HEK293 (cell line): ENCODE data around the gene PHACTR3.

Experiments used
- CTCF ChIA-PET: fragments of 350-600 bp; formaldehyde crosslinking; extraction: SDS; loops from one replicate; lab custom pipeline; 2021; ENCODE audit warnings: antibody characterized with exemption; lab: Yijun Ruan, JAX
- POLR2A ChIA-PET: fragments of 300-600 bp; formaldehyde crosslinking; extraction: SDS; loops from one replicate; lab custom pipeline; 2020; ENCODE audit warnings: antibody characterized with exemption, inconsistent platforms; lab: Yijun Ruan, JAX
- H3K27ac ChIP-seq: fragments of 200-500 bp; sonication (Bioruptor generic); 2 replicates; pipeline ENCODE4 v1.5.1; 2014; ENCODE audit warnings: low read depth, low read length, control low read depth, inconsistent platforms; ENCODE audit errors: extremely low read depth
- H3K36me3 ChIP-seq, 2 experiments: fragments of 200-500 bp in 1 of 2; sonication (Bioruptor generic) in 1 of 2; 1 replicate in 1 of 2; 2 replicates in 1 of 2; pipeline ENCODE4 v1.5.1; 2014 to 2017; ENCODE audit warnings: inconsistent platforms in 2 of 2, low read length in 2 of 2; ENCODE audit not compliant: control insufficient read depth in 2 of 2, insufficient read depth in 1 of 2
- H3K4me1 ChIP-seq: fragments of 200-500 bp; sonication (Bioruptor generic); 2 replicates; pipeline ENCODE4 v1.5.1; 2014; ENCODE audit warnings: mild to moderate bottlenecking, low read length, inconsistent platforms; ENCODE audit not compliant: control insufficient read depth, insufficient read depth
- H3K4me3 ChIP-seq: 2 replicates; pipeline ENCODE4 v1.5.1; 2011; ENCODE audit warnings: low read depth, mild to moderate bottlenecking, control low read depth, low read length, moderate library complexity
- H3K9me3 ChIP-seq: fragments of 200-500 bp; sonication (Bioruptor generic); 2 replicates; pipeline ENCODE4 v1.5.1; 2014; ENCODE audit warnings: low read depth, low read length, inconsistent platforms; ENCODE audit not compliant: control insufficient read depth, insufficient read depth
- BCL11A ChIP-seq: fragments of 450-650 bp; formaldehyde crosslinking; IDR thresholded peaks from 2 replicates; pipeline ENCODE4 v1.5.1; 2016; ENCODE audit warnings: low read depth, missing biosample characterization, missing genetic modification characterization
- GLIS1 ChIP-seq: fragments of 450-650 bp; formaldehyde crosslinking; IDR thresholded peaks from 2 replicates; pipeline ENCODE4 v1.5.1; 2016; ENCODE audit warnings: missing biosample characterization, missing genetic modification characterization
- KLF10 ChIP-seq: fragments of 450-650 bp; IDR thresholded peaks from 2 replicates; pipeline ENCODE4 v1.5.1; 2018; ENCODE audit warnings: missing biosample characterization, mild to moderate bottlenecking, missing genetic modification characterization
- MZF1 ChIP-seq: fragments of 450-650 bp; formaldehyde crosslinking; IDR thresholded peaks from 2 replicates; pipeline ENCODE4 v1.5.1; 2017; ENCODE audit warnings: missing biosample characterization, missing genetic modification characterization, borderline replicate concordance
- SP7 ChIP-seq: fragments of 450-650 bp; formaldehyde crosslinking; IDR thresholded peaks from 2 replicates; pipeline ENCODE4 v1.5.1; 2016; ENCODE audit warnings: missing biosample characterization, missing genetic modification characterization
- ZBTB1 ChIP-seq: fragments of 450-650 bp; formaldehyde crosslinking; IDR thresholded peaks from 2 replicates; pipeline ENCODE4 v1.5.1; 2016; ENCODE audit warnings: missing biosample characterization, missing genetic modification characterization
- ZNF132 ChIP-seq: fragments of 450-650 bp; formaldehyde crosslinking; IDR thresholded peaks from 2 replicates; pipeline ENCODE4 v1.5.1; 2017; ENCODE audit warnings: missing biosample characterization, missing genetic modification characterization, borderline replicate concordance
- ZNF174 ChIP-seq: fragments of 450-650 bp; formaldehyde crosslinking; IDR thresholded peaks from 2 replicates; pipeline ENCODE4 v1.5.0; 2017; ENCODE audit warnings: missing biosample characterization, mild to moderate bottlenecking, missing genetic modification characterization
- ZNF239 ChIP-seq: fragments of 450-650 bp; formaldehyde crosslinking; IDR thresholded peaks from 2 replicates; pipeline ENCODE4 v1.5.1; 2016; ENCODE audit warnings: missing biosample characterization, missing genetic modification characterization
- ZNF404 ChIP-seq: fragments of 450-650 bp; formaldehyde crosslinking; IDR thresholded peaks from 2 replicates; pipeline ENCODE4 v1.5.1; 2017; ENCODE audit warnings: missing biosample characterization, missing genetic modification characterization
- ZNF501 ChIP-seq: fragments of 450-650 bp; formaldehyde crosslinking; IDR thresholded peaks from 2 replicates; pipeline ENCODE4 v1.5.1; 2016; ENCODE audit warnings: missing biosample characterization, missing genetic modification characterization
- ZNF521 ChIP-seq: fragments of 450-650 bp; formaldehyde crosslinking; IDR thresholded peaks from 2 replicates; pipeline ENCODE4 v1.5.1; 2017; ENCODE audit warnings: missing biosample characterization, mild to moderate bottlenecking, missing genetic modification characterization
- ZNF561 ChIP-seq: fragments of 450-650 bp; IDR thresholded peaks from 2 replicates; pipeline ENCODE4 v1.5.1; 2018; ENCODE audit warnings: missing biosample characterization, missing genetic modification characterization, borderline replicate concordance
- ZNF600 ChIP-seq: fragments of 450-650 bp; formaldehyde crosslinking; IDR thresholded peaks from 2 replicates; pipeline ENCODE4 v1.5.1; 2016; ENCODE audit warnings: missing biosample characterization, missing genetic modification characterization
- ZNF624 ChIP-seq: fragments of 450-650 bp; formaldehyde crosslinking; IDR thresholded peaks from 2 replicates; pipeline ENCODE4 v1.5.1; 2017; ENCODE audit warnings: missing biosample characterization, missing genetic modification characterization
- ZNF701 ChIP-seq: fragments of 450-650 bp; formaldehyde crosslinking; IDR thresholded peaks from 2 replicates; pipeline ENCODE4 v1.5.1; 2016; ENCODE audit warnings: missing biosample characterization, missing genetic modification characterization
- TF ChIP-seq, protein P1 (sequence below): fragments of 450-650 bp; formaldehyde crosslinking; IDR thresholded peaks from 2 replicates; pipeline ENCODE4 v1.5.1; 2016; ENCODE audit warnings: missing biosample characterization, missing genetic modification characterization
- TF ChIP-seq, protein P2 (sequence below): fragments of 450-650 bp; formaldehyde crosslinking; IDR thresholded peaks from 2 replicates; pipeline ENCODE4 v1.5.1; 2016; ENCODE audit warnings: missing biosample characterization, missing genetic modification characterization
- TF ChIP-seq, protein P3 (sequence below): fragments of 450-650 bp; formaldehyde crosslinking; IDR thresholded peaks from 2 replicates; pipeline ENCODE4 v1.5.1; 2016; ENCODE audit warnings: missing biosample characterization, missing genetic modification characterization
- TF ChIP-seq, protein P4 (sequence below): fragments of 450-650 bp; formaldehyde crosslinking; IDR thresholded peaks from 2 replicates; pipeline ENCODE4 v1.5.1; 2016; ENCODE audit warnings: missing biosample characterization, missing genetic modification characterization
- TF ChIP-seq, protein P5 (sequence below): fragments of 450-650 bp; formaldehyde crosslinking; IDR thresholded peaks from 2 replicates; pipeline ENCODE4 v1.5.1; 2017; ENCODE audit warnings: missing biosample characterization, mild to moderate bottlenecking, missing genetic modification characterization, moderate library complexity

PHACTR3 gene

DNA sequence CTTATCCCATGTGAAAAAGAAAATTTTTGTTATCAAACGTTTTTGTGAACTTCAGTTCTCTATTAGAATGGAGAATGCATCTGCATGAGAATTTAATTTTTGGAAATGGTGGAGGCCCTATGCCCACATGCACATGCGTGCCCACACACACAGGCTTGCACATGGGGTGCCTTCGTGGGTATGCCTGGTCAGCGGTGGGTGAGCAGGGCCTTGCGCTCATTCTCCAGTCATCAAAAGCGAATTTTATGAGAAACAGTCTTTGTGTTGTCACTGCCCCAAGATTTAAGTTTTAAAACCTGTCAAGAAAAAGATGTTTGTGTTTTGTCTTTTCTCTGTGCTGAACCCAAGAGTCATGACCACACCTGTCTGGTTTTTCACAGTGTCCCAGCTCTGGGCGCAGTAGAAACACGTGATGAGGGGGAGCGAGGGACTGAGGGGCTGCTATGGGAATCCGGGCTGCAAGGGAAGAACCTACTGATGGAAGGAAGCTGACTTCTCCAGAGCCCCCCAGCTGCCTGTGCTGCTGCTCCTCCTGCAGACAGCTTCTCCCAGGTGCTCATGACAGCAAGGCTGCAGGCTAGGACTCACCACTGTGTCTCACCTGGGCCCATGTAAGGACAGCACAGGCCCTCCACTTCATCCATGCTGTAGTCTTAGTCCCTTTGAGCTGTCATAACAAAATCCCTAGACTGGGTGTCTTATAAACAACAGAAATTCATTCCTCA, 175.5 kb downstream of the PHACTR3 start:
- ChIA-PET POLR2A (interaction anchor here (1.0 kb wide), 1 partner anchor 160 kb away, joined by 3 read pairs; the partner anchor contains the start of genes FAM217B and PPP1R3D), CTCF (interaction anchor here (10.1 kb wide), 1 partner anchor 70 kb away, joined by 233 read pairs; no protein-coding TSS in a partner anchor)
- no peaks in the 10 kb centered on the region for H3K9me3 ChIP-seq
- TF ChIP-seq ZNF521 (tag by site-specific recombination) (no peak), KLF10 (tag by site-specific recombination) (no peak), ZBTB1 (no peak), ZNF561 (tag by site-specific recombination) (no peak), ZNF239 (no peak), ZNF600 (tag by site-specific recombination) (no peak), ZNF404 (tag by site-specific recombination) (no peak), MZF1 (tag by site-specific recombination) (no peak)
- TF ChIP-seq, protein P1, sequence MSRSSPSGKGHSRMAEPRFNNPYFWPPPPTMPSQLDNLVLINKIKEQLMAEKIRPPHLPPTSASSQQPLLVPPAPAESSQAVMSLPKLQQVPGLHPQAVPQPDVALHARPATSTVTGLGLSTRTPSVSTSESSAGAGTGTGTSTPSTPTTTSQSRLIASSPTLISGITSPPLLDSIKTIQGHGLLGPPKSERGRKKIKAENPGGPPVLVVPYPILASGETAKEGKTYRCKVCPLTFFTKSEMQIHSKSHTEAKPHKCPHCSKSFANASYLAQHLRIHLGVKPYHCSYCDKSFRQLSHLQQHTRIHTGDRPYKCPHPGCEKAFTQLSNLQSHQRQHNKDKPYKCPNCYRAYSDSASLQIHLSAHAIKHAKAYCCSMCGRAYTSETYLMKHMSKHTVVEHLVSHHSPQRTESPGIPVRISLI (tag by site-specific recombination), result no peak
- TF ChIP-seq, protein P2, sequence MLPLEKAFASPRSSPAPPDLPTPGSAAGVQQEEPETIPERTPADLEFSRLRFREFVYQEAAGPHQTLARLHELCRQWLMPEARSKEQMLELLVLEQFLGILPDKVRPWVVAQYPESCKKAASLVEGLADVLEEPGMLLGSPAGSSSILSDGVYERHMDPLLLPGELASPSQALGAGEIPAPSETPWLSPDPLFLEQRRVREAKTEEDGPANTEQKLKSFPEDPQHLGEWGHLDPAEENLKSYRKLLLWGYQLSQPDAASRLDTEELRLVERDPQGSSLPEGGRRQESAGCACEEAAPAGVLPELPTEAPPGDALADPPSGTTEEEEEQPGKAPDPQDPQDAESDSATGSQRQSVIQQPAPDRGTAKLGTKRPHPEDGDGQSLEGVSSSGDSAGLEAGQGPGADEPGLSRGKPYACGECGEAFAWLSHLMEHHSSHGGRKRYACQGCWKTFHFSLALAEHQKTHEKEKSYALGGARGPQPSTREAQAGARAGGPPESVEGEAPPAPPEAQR (tag by site-specific recombination), result no peak
- TF ChIP-seq, protein P3, sequence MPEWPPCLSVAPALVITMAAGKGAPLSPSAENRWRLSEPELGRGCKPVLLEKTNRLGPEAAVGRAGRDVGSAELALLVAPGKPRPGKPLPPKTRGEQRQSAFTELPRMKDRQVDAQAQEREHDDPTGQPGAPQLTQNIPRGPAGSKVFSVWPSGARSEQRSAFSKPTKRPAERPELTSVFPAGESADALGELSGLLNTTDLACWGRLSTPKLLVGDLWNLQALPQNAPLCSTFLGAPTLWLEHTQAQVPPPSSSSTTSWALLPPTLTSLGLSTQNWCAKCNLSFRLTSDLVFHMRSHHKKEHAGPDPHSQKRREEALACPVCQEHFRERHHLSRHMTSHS (tag by site-specific recombination), result no peak
- no peak overlapping the region for H3K4me3 ChIP-seq
- H3K36me3 ChIP-seq, result no peaks in the 10 kb centered on the region
- no peak overlapping the region for H3K27ac ChIP-seq
- no peaks in the 10 kb centered on the region for H3K4me1 ChIP-seq

DNA sequence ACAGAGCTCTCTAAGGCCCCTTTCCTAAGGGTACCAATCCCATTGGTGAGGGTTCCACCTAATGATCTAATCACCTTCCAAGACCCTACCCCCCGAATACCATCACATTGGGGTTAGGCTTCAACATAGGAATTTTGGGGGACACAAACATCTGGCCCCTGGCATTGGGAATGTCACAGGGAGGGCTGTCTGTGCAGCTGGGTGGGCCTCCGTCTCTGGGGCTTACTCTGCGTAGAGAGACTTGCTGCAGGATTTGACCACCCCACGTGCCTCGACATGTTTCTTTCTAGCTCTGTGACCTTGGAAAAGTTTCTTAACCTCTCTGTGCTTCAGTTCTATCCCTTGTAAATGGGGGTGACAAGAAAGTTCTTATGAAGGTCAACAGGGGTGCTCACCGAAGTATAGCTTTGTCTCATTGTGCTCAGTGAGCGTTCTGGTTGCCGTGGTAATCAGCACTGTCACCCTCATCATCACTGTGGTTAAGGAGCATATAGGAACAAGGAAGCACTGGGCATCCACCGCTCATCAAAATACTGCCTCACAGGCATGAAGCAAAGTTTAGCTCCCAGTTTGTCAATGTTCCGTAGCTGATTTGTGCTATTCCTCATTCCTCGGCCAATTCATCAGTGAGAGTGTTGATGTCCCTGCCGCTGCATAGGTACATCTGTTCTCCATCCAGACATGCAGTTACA, 176.3 kb downstream of the PHACTR3 start:
- no peaks in the 10 kb centered on the region for H3K36me3 ChIP-seq
- no peak for TF ChIP-seq SP7 (tag by site-specific recombination)
- TF ChIP-seq, all 188 proteins: peak for 0
- H3K27ac ChIP-seq, result no peak overlapping the region
- H3K4me3 ChIP-seq, result no peak overlapping the region
- H3K9me3 ChIP-seq, result no peaks in the 10 kb centered on the region
- POLR2A ChIA-PET, result interaction anchor here (1.0 kb wide), 1 partner anchor 160 kb away, joined by 3 read pairs; the partner anchor contains the start of genes FAM217B and PPP1R3D
- CTCF ChIA-PET, result interaction anchor here (0.7 to 10.1 kb wide), 3 partner anchors 69 to 210 kb away, joined by 4 to 233 read pairs (median 5); no protein-coding TSS in a partner anchor
- H3K4me1 ChIP-seq, result no peaks in the 10 kb centered on the region

DNA sequence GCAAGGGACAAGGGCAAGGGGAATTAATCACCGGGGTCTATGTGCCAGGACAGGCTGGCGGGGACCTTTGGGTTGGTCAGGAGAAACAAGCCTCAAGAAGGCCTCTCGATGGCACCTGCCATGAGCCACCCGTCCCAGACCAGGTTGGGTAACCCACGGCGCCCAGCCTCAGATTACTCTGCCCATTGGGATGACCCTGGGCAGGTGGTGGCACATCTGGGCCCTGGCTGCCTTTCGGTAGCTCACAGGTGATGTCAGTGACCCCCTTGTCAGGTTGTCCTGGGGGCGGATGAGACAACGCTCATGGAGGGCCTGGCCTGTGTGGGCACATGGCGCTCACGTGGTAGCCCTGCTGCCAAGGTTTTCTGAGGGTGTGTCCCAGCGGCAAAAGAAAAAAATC, 176.9 kb downstream of the PHACTR3 start:
- Histone ChIP-seq H3K27ac (no peak overlapping the region), H3K36me3 (no peaks in the 10 kb centered on the region), H3K9me3 (no peaks in the 10 kb centered on the region), H3K4me1 (no peaks in the 10 kb centered on the region), H3K4me3 (no peak overlapping the region)
- ChIA-PET CTCF (interaction anchor here (0.7 to 10.1 kb wide), 4 partner anchors 69 to 210 kb away, joined by 3 to 233 read pairs (median 4); partner anchors contain the start of gene SYCP2), POLR2A (no interaction called here)
- TF ChIP-seq ZNF132 (tag by site-specific recombination) (no peak), GLIS1 (no peak), ZNF701 (tag by site-specific recombination) (no peak), BCL11A (tag by site-specific recombination) (no peak), ZNF174 (tag by site-specific recombination) (no peak), ZNF501 (tag by site-specific recombination) (no peak), ZNF624 (no peak)
- TF ChIP-seq, protein P4, sequence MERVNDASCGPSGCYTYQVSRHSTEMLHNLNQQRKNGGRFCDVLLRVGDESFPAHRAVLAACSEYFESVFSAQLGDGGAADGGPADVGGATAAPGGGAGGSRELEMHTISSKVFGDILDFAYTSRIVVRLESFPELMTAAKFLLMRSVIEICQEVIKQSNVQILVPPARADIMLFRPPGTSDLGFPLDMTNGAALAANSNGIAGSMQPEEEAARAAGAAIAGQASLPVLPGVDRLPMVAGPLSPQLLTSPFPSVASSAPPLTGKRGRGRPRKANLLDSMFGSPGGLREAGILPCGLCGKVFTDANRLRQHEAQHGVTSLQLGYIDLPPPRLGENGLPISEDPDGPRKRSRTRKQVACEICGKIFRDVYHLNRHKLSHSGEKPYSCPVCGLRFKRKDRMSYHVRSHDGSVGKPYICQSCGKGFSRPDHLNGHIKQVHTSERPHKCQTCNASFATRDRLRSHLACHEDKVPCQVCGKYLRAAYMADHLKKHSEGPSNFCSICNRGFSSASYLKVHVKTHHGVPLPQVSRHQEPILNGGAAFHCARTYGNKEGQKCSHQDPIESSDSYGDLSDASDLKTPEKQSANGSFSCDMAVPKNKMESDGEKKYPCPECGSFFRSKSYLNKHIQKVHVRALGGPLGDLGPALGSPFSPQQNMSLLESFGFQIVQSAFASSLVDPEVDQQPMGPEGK, result no peak
- TF ChIP-seq, protein P5, sequence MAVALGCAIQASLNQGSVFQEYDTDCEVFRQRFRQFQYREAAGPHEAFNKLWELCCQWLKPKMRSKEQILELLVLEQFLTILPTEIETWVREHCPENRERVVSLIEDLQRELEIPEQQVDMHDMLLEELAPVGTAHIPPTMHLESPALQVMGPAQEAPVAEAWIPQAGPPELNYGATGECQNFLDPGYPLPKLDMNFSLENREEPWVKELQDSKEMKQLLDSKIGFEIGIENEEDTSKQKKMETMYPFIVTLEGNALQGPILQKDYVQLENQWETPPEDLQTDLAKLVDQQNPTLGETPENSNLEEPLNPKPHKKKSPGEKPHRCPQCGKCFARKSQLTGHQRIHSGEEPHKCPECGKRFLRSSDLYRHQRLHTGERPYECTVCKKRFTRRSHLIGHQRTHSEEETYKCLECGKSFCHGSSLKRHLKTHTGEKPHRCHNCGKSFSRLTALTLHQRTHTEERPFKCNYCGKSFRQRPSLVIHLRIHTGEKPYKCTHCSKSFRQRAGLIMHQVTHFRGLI (tag by site-specific recombination), result no peak
